B cell (primary cell): ENCODE data around the gene TPO. TPM values are rescaled to one million over a fixed set of nuclear protein-coding genes. Genes with fewer than 3 reads are reported as not detected.

Source experiments
- ATAC-seq: fragments of 200-7000 bp; cut with Tn5 transposase; one replicate; pipeline ENCODE4 v1.10.0; 2021; ENCODE audit warnings: low read depth, mild to moderate bottlenecking, moderate number of reproducible peaks, moderate library complexity
- CTCF ChIA-PET: fragments of 350-600 bp; sonication (Branson Sonifier 250); formaldehyde crosslinking; loops from one replicate; lab custom pipeline; 2021; ENCODE audit warnings: antibody characterized with exemption, inconsistent platforms; lab: Charles Lee
- POLR2A ChIA-PET: fragments of 350-600 bp; sonication (Branson Sonifier 250); formaldehyde crosslinking; loops from one replicate; lab custom pipeline; 2021; ENCODE audit warnings: antibody characterized with exemption; lab: Charles Lee
- DNase-seq: peaks from one replicate; pipeline ENCODE4 v3.0.0; 2013
- H2AFZ ChIP-seq: 2 replicates; pipeline ENCODE4 v1.6.1; 2012; ENCODE audit warnings: mild to moderate bottlenecking, low read depth, low read length; ENCODE audit not compliant: insufficient read depth, poor library complexity, severe bottlenecking
- H3K27ac ChIP-seq, 2 donors: 1 replicate in 1 of 2; 2 replicates in 1 of 2; pipeline ENCODE4 v1.5.1; 2012 to 2013; ENCODE audit warnings: low read length in 2 of 2, mild to moderate bottlenecking in 2 of 2, moderate library complexity in 1 of 2
- H3K27me3 ChIP-seq, 4 experiments: fragments of 200-600 bp in 1 of 4; sonication (generic) in 1 of 4; replicated peaks in 1 of 4; 1 replicate in 2 of 4; 2 replicates in 2 of 4; pipeline versions ENCODE4 v1.6.1 to v1.7.0; 2013 to 2016; ENCODE audit warnings: low read length in 3 of 4, mild to moderate bottlenecking in 2 of 4, mixed read lengths in 1 of 4, moderate library complexity in 1 of 4; ENCODE audit not compliant: insufficient read depth in 4 of 4, control insufficient read depth in 3 of 4; ENCODE audit errors: control extremely low read depth in 1 of 4
- H3K36me3 ChIP-seq, 2 experiments: replicated peaks in 1 of 2; 1 replicate in 1 of 2; 2 replicates in 1 of 2; pipeline versions ENCODE4 v1.6.1 to v1.7.1; 2013; ENCODE audit warnings: low read length in 1 of 2; ENCODE audit not compliant: insufficient read depth in 2 of 2, control insufficient read depth in 1 of 2; ENCODE audit errors: control extremely low read depth in 1 of 2, extremely low read depth in 1 of 2
- H3K4me1 ChIP-seq, 2 donors: fragments of 200-600 bp in 1 of 2; sonication (generic) in 1 of 2; 1 replicate in 1 of 2; 2 replicates in 1 of 2; pipeline versions ENCODE4 v1.5.1 to v1.6.1; 2013 to 2017; ENCODE audit warnings: low read length in 2 of 2; ENCODE audit not compliant: control insufficient read depth in 2 of 2, insufficient read depth in 2 of 2
- H3K4me2 ChIP-seq: replicated peaks from 2 replicates; pipeline ENCODE3; 2012; ENCODE audit warnings: mild to moderate bottlenecking, low read depth, low read length; ENCODE audit not compliant: poor library complexity, severe bottlenecking
- H3K4me3 ChIP-seq, 5 experiments: fragments of 200-600 bp in 1 of 5; sonication (generic) in 1 of 5; 1 replicate in 3 of 5; 2 replicates in 2 of 5; pipeline versions ENCODE4 v1.5.1 to v1.7.0; 2011 to 2016; ENCODE audit warnings: low read length in 4 of 5, mild to moderate bottlenecking in 4 of 5, low read depth in 2 of 5, control low read depth in 1 of 5, moderate library complexity in 1 of 5; ENCODE audit not compliant: insufficient read depth in 1 of 5; ENCODE audit errors: control extremely low read depth in 1 of 5, extremely low read depth in 1 of 5
- H3K79me2 ChIP-seq: fragments of 200-600 bp; sonication (generic); one replicate; pipeline ENCODE4 v1.6.0; 2016; ENCODE audit warnings: low read length; ENCODE audit not compliant: control insufficient read depth, insufficient read depth
- H3K9ac ChIP-seq: fragments of 200-600 bp; sonication (generic); 2 replicates; pipeline ENCODE4 v1.6.1; 2017; ENCODE audit warnings: mild to moderate bottlenecking, low read length, moderate library complexity
- H3K9me3 ChIP-seq, 3 donors: one replicate each; pipeline versions ENCODE4 v1.6.1 to v1.7.1; 2013; ENCODE audit warnings: low read length in 2 of 3; ENCODE audit not compliant: control insufficient read depth in 2 of 3, insufficient read depth in 1 of 3; ENCODE audit errors: control extremely low read depth in 1 of 3
- H4K20me1 ChIP-seq: 2 replicates; pipeline ENCODE4 v1.6.0; 2012; ENCODE audit warnings: mild to moderate bottlenecking, low read length; ENCODE audit not compliant: insufficient read depth, control insufficient read depth, poor library complexity, severe bottlenecking
- H3K27ac Mint-ChIP-seq: one replicate; pipeline ENCODE4 v1.8.0; 2021; ENCODE audit warnings: mixed read lengths
- H3K27me3 Mint-ChIP-seq: one replicate; pipeline ENCODE4 v1.8.0; 2021; ENCODE audit warnings: mixed read lengths
- H3K4me1 Mint-ChIP-seq: one replicate; pipeline ENCODE4 v1.8.0; 2021; ENCODE audit warnings: mixed read lengths
- H3K4me3 Mint-ChIP-seq: one replicate; pipeline ENCODE4 v1.8.0; 2021; ENCODE audit warnings: mixed read lengths
- H3K9me3 Mint-ChIP-seq: one replicate; pipeline ENCODE4 v1.8.0; 2022; ENCODE audit warnings: mixed read lengths; ENCODE audit not compliant: insufficient read depth
- EZH2 ChIP-seq: IDR thresholded peaks from 2 replicates; pipeline ENCODE4 v1.6.1; 2012; ENCODE audit warnings: borderline replicate concordance, low read depth, mild to moderate bottlenecking, moderate library complexity, low read length; ENCODE audit not compliant: insufficient read depth, poor library complexity, severe bottlenecking
- WGBS: methylation state at CpG from one replicate; pipeline ENCODE4 v1.1.5; 2013; ENCODE audit warnings: missing lambda C conversion rate; ENCODE audit not compliant: insufficient coverage; 5-methylcytosine and 5-hydroxymethylcytosine counted together
- intact Hi-C: fragments of 100-400 bp; cut with micrococcal nuclease; formaldehyde crosslinking; loops from one replicate; pipeline ENCODE4 v1.10.0; 2022
- polyA plus RNA-seq: library from polyadenylated mRNA; depleted of rRNA; stranded (reverse); fragments of >200 nt; gene quantifications from 2 replicates; pipeline ENCODE4 v1.2.3, GENCODE V29; 2012
- total RNA-seq, 2 donors: library from RNA; stranded (reverse); fragments of 120-200 nt in 1 of 2; gene quantifications; 1 replicate in 1 of 2; 2 replicates in 1 of 2; pipeline versions ENCODE4 v1.2.3 to v1.2.4, GENCODE V29; 2013 to 2022
- TF ChIP-seq, protein P1 (sequence below): fragments of 200-600 bp; IDR thresholded peaks from one replicate; pipeline ENCODE4 v1.8.0; 2022; ENCODE audit warnings: antibody characterized with exemption, mild to moderate bottlenecking

Gene TPO
- total and polyA plus RNA-seq, 2 donors (not counting 1 experiment from before 2014, with no cell fraction given) = not detected

DNA sequence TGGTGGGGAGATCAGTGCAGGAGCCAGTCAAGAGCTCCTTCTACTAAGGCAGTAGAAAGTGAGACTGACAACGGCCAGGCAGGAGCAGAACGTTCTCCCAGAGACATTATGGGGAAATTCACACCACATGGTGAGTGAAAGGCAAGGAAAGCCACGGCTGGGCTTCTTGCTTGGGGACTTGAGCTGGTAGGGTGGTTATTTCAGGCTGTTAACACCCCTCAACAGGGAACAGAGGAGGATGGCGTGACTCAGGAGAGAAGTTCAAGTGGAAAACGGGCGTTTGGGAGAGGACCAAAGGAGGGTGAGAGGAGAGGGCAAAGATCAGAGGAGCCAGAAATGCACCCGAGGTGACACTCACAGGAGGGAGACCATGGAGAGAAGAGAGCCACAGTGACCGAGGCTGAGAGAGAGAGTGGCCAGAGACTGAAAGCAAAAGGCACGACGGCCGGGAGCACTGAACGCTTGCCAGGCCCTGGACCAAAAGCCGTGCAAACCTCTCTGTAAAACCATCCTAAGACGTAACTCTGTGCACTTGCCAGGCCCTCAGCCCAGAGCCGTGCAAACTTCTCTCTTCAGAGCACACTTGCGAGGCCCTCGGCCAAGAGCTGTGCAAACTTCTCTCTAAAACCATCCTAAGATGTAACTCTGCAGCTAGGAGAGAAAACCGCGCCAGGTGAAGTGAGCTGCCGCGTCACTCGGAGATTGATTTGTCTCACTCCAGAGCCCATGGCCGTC is 7.7 kb downstream of the TPO start:
- ATAC-seq = no peak
- H3K4me3 Mint-ChIP-seq = no peak overlapping the region
- H3K27ac Mint-ChIP-seq = no peak overlapping the region
- ChIA-PET CTCF (no interaction called here), POLR2A (no interaction called here)
- no peaks in the 10 kb centered on the region for H3K4me1 Mint-ChIP-seq
- Histone ChIP-seq H3K79me2 (no peaks in the 10 kb centered on the region), H3K4me2 (no peak overlapping the region), H3K27me3 (no peaks in the 10 kb centered on the region), H3K9me3 (peaks cover 0 to 3% (median 0%) of the 10 kb centered on the region in 3 donors), H4K20me1 (no peaks in the 10 kb centered on the region), H2AFZ (no peak overlapping the region), H3K27ac (no peak overlapping the region), H3K36me3 (no peaks in the 10 kb centered on the region), H3K4me1 (no peaks in the 10 kb centered on the region), H3K9ac (no peak overlapping the region), H3K4me3 (no peak overlapping the region)
- no peaks in the 10 kb centered on the region for H3K9me3 Mint-ChIP-seq
- no peak for DNase-seq
- WGBS = 96% methylated on average over 23 of the region's 23 CpGs
- TF ChIP-seq, protein P1, sequence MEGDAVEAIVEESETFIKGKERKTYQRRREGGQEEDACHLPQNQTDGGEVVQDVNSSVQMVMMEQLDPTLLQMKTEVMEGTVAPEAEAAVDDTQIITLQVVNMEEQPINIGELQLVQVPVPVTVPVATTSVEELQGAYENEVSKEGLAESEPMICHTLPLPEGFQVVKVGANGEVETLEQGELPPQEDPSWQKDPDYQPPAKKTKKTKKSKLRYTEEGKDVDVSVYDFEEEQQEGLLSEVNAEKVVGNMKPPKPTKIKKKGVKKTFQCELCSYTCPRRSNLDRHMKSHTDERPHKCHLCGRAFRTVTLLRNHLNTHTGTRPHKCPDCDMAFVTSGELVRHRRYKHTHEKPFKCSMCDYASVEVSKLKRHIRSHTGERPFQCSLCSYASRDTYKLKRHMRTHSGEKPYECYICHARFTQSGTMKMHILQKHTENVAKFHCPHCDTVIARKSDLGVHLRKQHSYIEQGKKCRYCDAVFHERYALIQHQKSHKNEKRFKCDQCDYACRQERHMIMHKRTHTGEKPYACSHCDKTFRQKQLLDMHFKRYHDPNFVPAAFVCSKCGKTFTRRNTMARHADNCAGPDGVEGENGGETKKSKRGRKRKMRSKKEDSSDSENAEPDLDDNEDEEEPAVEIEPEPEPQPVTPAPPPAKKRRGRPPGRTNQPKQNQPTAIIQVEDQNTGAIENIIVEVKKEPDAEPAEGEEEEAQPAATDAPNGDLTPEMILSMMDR = no peak
- no peak for TF ChIP-seq EZH2
- peaks cover 5% of the 10 kb centered on the region for H3K27me3 Mint-ChIP-seq
- intact Hi-C loops = no loop called here

DNA sequence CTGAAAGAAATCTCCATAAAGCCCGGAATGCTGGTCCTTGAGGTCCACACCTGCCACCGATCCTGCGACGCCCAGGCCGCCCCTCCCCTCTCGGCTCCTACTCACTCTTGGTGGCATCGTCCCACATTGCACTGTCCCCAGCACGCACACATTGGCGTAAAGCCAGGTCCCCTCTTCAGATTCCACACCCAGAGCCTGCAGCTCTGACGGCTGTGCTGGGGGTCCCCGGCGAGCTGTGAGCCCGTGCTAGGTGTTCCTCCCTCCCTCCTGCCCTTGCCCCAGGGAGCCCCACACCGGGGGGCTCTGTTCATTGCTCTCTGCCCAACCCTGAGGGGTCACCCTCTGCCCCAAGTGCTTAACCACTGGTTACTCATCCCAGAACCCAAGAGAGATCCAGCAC is 8.5 kb downstream of the TPO start:
- ChIA-PET POLR2A (interaction anchor here (0.6 kb wide), 1 partner anchor 12 kb away, joined by 5 read pairs; no protein-coding TSS in a partner anchor), CTCF (no interaction called here)
- no peak overlapping the region for H3K9ac ChIP-seq
- DNase-seq (no peak), ATAC-seq (no peak)
- no peak overlapping the region for H3K27ac Mint-ChIP-seq
- H3K4me2 ChIP-seq = no peak overlapping the region
- H3K27ac ChIP-seq = no peak overlapping the region
- 91% methylated on average over 14 of the region's 14 CpGs for WGBS
- H3K9me3 ChIP-seq = peaks cover 0 to 3% (median 0%) of the 10 kb centered on the region in 3 donors
- no peaks in the 10 kb centered on the region for H3K9me3 Mint-ChIP-seq
- no peaks in the 10 kb centered on the region for H3K4me1 Mint-ChIP-seq
- no peaks in the 10 kb centered on the region for H3K36me3 ChIP-seq
- no peak overlapping the region for H3K4me3 Mint-ChIP-seq
- no peak overlapping the region for H3K4me3 ChIP-seq
- no peaks in the 10 kb centered on the region for H4K20me1 ChIP-seq
- H2AFZ ChIP-seq = no peak overlapping the region
- no peak for TF ChIP-seq EZH2
- TF ChIP-seq, protein P1 = no peak
- intact Hi-C loops = no loop called here
- no peaks in the 10 kb centered on the region for H3K27me3 ChIP-seq
- no peaks in the 10 kb centered on the region for H3K79me2 ChIP-seq
- H3K4me1 ChIP-seq = no peaks in the 10 kb centered on the region
- peaks cover 5% of the 10 kb centered on the region for H3K27me3 Mint-ChIP-seq
